Activated gamma-delta T cell treated with anti-CD3 and anti-CD28 coated beads, Interleukin-2, amount 50 U/mL, for 16 hours (primary cell): ENCODE results near the gene DHX34.
"Not testable (repeated sequence)": the region's sequence is repeated elsewhere in the genome, so short reads cannot be mapped to it uniquely, and the experiment has no call there.

Experiments used
- DNase-seq: peaks from one replicate; pipeline ENCODE4 v3.0.0-alpha.2; 2020; ENCODE audit warnings: low read depth

The DHX34 gene, protein sequence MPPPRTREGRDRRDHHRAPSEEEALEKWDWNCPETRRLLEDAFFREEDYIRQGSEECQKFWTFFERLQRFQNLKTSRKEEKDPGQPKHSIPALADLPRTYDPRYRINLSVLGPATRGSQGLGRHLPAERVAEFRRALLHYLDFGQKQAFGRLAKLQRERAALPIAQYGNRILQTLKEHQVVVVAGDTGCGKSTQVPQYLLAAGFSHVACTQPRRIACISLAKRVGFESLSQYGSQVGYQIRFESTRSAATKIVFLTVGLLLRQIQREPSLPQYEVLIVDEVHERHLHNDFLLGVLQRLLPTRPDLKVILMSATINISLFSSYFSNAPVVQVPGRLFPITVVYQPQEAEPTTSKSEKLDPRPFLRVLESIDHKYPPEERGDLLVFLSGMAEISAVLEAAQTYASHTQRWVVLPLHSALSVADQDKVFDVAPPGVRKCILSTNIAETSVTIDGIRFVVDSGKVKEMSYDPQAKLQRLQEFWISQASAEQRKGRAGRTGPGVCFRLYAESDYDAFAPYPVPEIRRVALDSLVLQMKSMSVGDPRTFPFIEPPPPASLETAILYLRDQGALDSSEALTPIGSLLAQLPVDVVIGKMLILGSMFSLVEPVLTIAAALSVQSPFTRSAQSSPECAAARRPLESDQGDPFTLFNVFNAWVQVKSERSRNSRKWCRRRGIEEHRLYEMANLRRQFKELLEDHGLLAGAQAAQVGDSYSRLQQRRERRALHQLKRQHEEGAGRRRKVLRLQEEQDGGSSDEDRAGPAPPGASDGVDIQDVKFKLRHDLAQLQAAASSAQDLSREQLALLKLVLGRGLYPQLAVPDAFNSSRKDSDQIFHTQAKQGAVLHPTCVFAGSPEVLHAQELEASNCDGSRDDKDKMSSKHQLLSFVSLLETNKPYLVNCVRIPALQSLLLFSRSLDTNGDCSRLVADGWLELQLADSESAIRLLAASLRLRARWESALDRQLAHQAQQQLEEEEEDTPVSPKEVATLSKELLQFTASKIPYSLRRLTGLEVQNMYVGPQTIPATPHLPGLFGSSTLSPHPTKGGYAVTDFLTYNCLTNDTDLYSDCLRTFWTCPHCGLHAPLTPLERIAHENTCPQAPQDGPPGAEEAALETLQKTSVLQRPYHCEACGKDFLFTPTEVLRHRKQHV

DNA sequence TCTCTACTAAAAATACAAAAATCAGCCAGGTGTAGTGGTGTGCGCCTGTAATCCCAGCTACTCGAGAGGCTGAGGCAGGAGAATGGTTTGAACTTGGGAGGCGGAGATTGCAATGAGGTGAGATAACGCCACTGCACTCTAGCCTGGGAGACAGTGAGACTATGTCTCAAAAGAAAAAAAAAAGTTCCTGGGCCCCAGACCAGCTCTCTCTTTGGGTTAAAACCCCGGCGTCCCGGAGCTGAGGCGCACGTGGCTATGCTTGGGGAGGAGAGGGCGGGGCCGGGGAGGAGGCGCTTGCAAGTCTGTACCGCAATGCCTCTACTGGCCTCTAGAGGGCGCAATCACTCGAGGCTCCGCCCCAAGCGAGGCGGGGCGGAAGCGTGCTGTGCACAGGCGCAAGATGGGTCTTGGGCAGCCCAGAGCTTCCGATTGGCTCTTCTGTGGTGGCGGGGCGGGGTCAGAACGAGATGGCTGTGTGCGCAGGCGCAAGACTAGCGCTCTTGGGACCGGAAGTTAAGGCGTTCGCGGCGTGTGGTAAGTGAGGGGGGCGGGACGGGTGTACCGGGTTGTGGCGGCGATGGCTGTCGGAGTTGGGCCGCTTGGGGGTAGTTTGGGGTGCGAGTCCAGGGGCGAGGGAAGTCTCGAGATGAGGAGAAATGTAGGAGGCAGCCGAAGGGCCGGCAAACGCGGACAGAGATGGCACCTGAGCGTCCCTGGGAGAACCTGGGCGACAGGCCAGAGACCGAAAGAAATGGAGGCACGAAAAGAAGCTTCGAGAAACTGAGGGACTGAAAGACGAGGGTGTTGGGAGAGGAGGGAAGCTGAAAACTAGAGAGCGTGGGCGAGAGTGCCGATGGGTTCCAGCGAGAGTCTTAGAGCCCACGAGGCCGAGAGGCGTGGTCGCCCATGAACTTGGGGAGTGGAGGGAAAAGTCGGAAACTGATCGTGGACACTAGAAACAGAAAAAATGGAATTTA is at the start of gene DHX34:
TSS of gene DHX34 (plus strand) at position 497 of the 977 bp plus-strand sequence. CDS start 3,716 bp downstream, outside the sequence.
- DNase-seq: peak; percentile 98

DNA sequence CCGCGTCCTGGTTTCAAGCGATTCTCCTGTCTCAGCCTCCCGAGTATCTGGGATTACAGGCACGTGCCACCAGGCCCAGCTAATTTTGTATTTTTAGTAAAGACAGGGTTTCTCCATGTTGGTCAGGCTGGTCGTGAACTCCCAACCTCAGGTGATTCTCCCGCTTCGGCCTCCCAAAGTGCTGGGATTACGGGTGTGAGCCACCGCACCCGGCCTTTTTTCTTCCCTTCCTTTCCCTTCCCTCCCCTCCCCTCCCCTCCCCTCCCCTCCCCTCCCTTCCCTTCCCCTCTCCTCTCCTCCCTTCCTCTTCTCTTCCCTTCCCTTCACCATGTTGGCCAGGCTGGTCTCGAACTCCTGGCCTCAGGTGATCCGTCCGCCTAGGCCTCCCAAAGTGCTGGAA is 48.2 kb upstream of the DHX34 start:
- not testable (repeated sequence) for DNase-seq

DNA sequence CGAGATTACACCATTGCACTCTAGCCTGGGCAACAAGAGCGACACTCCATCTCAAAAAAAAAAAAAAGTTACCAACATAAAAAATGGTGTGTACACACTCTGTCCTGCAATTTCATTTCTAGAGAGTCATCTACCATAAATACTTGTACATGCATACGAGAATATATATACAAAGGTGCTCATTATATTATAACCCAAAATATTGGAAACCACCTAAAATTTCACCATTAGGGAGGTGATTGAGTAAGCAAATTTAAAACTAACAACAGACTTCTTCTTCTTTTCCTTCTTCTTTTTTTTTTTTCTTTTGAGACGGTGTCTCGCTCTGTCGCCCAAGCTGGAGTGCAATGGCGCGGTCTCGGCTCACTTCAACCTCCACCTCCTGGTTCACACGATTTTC is 46.9 kb upstream of the DHX34 start:
- no peak for DNase-seq

DNA sequence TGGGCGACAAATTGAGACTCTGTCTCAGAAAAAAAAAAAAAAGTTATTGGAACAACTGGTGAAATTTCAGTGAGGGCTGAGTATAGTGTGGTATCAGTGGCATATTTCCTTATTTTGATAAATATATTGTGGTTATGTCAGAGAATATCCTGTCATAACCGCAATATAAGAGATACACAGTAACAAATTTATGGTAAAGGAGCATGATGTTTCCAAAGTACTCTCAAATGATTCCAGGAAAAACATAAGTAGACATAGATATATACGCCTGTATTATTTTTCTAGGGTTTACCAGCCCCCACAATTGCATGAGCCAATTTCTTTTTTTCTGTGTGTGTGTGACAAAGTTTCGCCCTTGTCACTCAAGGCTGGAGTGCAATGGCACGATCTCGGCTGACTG is 45.1 kb upstream of the DHX34 start:
- DNase-seq: no peak

DNA sequence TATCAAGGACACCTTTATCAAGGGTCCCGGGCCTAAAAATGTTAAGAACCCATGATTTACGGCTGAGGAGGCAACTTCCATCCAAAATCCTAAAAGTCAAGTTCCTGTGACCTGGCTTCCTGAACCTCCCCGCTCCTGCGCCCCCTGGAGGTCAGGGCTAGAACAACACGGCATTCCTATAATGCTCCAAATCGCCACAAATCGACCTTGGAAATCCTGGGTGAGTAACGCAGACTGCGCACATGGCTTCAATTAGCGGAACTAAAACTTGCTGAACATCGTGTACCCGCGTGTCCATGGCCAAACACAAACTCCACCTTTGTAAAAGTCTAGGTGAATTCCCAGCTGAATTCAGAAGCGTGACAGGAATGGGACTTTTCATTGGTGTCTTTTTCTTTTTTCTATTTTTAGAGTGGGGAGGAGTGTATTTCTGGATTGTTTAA is 43.8 kb upstream of the DHX34 start:
- DNase-seq: peak; percentile 13

DNA sequence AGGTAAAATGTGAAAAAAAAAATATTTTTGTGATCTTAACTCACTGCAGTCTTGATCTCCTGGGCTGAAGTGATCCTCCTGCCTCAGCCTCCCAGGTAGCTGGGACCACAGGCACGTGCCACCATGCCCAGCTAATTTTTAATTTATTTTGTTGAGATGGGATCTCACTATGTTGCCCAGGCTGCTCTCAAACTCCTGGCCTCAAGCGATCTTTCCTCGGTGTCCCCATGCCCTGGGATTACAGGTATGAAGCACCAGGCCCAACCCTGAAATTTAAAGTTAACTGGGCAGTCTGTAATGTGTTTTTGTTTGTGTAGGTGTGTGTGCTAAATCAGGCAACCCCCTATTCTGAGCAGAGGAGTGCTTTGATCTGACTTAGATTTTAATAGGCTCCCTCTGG is 42.8 kb upstream of the DHX34 start:
- no peak for DNase-seq

DNA sequence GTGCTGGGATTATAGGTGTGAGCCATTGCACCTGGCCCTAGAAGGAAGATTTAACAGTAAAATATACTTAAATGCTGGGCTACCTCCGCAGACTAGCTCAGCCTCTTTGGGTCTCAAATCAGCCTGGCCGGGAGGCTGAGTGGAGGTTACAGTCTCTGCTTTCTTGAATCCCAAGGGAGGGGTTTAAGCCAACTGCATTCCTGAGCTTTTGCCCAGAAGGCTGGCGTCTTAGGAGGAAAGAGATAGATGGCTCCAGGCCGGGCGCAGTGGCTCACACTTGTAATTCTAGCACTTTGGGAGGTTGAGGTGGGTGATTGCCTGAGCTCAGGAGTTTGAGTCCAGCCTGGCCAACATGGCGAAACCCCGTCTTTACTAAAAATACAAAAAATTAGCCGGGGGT is 40.1 kb upstream of the DHX34 start:
- DNase-seq: no peak

DNA sequence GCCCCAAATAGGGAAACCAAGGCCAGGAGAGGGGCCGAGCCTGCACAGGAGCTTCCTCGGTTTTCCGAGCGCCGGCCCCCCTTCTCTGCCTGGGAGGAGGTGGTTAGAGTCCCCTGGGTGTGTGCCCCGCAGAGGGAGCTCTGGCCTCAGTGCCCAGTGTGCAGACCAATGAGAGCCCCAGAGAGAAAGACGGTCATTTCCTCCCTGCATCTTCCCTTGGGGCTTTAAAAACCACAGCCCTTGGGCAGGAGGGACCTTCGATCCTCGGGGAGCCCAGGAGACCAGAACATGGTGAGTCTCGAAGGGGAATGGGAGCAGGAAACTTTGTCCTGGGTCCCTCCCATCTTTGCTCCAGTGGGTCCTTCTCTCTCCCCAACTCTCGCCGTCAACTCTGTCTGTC is 39.5 kb upstream of the DHX34 start, which contains the start of gene C5AR1:
TSS of gene C5AR1 (plus strand) at position 254 of the 400 bp plus-strand sequence. CDS start at position 289, 35 bp downstream.
- DNase-seq: no peak

DNA sequence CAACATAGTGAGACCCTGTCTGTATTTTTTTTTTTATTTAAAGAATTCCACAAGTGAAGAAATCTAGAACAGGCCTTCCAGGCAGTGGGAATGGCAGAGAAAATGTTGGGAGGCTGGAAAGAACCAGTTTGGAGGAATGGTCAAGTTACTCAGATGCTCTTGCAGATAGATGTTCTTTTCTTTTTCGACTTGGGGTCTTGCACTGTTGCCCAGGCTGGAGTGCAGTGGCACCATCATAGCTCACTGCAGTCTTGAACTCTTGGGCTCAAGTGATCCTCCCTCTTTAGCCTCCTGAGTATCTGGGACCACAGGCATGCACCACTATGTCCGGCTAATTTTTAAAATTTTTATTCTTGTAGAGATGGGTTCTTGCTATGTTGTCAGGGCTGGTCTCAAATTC is 38.8 kb upstream of the DHX34 start:
- no peak for DNase-seq

DNA sequence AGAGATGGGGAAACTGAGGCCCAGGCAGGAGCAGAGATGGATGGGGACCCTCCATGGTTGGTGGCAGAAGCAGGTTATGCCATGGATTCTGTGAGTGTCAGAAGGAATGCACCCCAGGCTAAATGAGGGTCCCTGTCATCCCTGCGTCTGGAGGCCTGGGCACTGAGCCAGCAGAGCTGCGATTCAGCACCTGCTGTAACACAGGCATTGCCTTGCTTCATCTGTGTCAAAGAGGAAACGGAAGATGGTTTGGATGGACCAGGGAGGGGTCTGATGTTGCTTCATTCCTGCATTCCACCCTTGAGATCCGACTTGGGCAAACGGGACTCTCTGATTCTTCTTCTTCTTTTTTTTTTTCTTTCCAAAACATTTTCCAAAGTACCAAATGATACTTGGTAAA is 38.3 kb upstream of the DHX34 start:
- no peak for DNase-seq

DNA sequence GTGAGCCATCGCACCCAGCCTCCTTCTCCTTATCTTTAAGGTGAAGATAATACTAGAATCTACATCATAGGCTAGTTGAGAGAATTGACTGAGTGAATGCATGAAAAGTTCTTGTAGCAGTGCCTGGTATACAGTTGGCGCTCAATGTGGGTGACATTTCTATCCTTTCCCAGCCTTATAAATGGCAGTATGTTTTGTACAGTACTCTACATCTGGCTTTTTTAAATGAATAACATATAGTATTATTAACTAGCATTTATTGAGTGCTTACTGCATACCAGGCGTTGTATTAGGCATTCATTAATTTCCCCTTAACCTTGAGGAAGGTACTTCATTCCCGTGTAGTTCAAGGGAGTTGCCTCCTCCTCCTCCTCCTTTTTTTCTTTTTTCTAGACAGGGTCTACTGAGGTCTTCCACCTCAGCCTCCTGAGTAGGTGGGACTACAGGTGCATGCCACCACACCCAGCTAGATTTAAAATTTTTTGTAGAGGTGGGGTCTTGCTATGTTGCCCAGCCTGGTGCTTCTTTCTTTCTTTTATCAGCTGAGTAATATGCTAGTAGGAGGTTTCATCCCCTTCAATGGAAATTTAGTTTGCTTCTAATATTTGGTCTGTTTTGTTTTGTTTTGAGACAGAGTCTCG is 36.6 kb upstream of the DHX34 start:
- no peak for DNase-seq

DNA sequence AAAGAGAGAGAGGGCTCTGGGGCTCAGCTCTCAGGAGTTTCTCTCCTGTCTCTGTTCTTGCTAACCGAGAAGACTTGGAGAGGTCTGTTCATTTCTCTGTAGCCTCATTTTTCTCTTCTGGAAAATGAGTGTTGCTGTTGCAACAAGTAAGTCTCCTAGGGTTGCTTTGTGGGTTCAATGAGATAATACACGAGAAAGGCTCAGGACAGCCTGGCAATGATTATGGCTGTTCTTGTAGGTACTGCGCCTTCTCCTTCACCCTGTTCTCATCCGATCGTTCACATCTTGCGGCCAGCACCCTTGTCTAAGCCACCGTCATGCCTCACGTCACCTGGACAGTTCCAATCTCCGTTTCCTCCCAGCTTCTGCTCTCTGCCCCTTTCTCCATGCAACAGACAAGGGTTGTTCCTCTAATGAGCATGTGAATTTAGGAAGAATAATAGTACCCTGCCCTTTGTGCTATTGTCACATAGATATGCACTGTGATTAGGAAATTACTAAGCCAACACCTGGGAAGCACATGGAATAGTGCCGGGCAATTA is 35.3 kb upstream of the DHX34 start:
- DNase-seq: no peak

DNA sequence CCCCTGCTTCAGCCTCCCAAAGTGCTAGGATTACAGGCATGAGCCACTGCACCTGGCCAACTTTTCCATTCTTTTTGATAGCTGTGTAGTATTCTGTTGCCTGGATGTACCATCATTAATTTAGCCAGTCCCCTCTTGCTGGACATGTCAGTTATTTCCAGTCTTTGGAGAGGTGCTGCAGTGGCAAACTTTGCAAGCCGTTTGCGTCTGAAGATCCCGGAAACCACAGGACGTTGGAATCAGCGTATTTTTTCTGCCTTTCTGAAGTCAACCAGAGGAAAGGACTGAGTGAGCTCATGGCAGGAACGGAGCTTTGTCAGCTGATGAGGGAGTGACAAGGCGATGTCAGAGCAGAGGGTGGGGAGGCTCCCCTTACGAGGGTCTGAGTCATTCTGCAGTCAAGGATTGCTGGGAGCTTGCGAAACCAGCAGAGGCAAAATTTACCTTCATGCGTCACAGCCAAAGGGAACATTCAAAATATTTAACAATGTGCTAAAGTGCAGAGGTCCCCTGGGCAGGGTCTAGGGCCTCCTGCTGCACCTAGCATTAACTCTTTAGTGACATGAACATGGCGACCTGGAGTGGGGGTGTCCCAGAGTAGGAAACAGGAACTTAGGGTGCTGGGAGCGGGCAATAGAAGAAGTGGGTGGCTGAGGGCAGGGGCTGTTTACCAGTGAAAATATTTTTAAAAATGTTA is 33.8 kb upstream of the DHX34 start:
- DNase-seq: no peak

DNA sequence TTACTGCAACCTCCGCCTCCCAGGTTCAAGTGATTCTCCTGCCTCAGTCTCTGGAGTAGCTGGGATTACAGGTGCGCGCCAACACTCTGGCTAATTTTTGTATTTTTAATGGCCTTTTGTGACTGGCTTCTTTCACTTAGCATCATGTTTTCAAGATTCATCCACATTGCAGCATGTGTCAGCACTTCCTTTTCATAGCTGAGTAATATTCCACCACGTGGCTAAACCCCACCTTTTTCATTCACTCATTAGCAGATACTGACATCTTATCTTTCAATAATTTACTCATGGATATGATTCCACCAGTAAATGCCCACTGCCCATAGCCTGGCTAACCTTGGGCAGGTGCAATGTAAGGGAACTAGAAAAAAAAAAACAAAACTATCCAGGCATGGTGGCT is 32.6 kb upstream of the DHX34 start:
- DNase-seq: no peak

DNA sequence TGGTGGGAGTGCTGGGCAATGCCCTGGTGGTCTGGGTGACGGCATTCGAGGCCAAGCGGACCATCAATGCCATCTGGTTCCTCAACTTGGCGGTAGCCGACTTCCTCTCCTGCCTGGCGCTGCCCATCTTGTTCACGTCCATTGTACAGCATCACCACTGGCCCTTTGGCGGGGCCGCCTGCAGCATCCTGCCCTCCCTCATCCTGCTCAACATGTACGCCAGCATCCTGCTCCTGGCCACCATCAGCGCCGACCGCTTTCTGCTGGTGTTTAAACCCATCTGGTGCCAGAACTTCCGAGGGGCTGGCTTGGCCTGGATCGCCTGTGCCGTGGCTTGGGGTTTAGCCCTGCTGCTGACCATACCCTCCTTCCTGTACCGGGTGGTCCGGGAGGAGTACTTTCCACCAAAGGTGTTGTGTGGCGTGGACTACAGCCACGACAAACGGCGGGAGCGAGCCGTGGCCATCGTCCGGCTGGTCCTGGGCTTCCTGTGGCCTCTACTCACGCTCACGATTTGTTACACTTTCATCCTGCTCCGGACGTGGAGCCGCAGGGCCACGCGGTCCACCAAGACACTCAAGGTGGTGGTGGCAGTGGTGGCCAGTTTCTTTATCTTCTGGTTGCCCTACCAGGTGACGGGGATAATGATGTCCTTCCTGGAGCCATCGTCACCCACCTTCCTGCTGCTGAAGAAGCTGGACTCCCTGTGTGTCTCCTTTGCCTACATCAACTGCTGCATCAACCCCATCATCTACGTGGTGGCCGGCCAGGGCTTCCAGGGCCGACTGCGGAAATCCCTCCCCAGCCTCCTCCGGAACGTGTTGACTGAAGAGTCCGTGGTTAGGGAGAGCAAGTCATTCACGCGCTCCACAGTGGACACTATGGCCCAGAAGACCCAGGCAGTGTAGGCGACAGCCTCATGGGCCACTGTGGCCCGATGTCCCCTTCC is 28.9 kb upstream of the DHX34 start:
- DNase-seq: no peak

DNA sequence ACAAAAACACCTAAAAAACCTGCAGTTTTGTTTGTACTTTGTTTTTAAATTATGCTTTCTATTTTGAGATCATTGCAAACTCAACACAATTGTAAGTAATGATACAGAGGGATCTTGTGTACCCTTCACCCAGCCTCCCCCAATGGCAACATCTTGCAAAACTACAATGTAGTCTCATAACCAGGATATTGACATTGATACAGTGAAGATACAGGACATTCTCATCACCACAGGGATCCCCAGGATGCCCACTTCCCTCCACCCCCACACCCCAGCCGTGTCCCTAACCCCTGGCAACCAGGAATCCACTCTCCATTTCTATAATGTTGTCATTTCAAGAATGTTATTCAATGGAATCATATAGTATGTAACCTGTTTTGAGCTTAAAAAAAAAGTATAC is 27.5 kb upstream of the DHX34 start:
- DNase-seq: no peak

DNA sequence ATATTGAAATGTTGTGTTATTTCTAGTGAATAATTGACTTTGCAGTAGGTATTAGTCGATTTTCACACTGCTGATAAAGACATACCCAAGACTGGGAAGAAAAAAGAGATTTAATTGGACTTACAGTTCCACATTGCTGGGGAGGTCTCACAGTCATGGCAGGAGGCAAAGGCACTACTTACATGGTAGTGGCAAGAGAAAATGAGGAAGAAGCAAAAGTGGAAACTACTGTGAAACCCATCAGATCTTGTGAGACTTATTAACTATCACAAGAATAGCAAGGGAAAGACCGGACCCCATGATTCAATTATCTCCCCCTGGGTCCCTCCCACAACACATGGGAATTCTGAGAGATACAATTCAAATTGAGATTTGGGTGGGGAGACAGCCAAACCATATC is 27.1 kb upstream of the DHX34 start:
- DNase-seq: no peak

DNA sequence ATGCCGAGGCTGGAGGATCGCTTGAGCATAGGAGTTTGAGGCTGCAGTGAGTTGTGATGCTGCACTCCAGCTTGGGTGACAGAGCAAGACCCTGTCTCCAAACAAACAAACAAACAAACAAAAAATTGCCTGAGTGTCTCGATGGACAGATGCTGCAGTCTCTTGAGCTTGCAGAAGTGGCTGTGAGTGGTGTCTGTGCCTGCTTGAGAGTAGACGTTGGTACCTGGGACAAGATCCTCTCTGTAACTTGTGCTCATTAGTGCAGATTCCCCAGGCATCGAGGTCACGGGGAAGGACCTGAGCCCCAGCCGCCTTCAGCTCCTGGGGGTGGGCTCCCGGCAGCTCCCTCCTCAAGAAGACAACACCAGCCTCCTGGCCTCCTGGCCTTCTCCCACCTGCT is 25.7 kb upstream of the DHX34 start:
- DNase-seq: no peak

DNA sequence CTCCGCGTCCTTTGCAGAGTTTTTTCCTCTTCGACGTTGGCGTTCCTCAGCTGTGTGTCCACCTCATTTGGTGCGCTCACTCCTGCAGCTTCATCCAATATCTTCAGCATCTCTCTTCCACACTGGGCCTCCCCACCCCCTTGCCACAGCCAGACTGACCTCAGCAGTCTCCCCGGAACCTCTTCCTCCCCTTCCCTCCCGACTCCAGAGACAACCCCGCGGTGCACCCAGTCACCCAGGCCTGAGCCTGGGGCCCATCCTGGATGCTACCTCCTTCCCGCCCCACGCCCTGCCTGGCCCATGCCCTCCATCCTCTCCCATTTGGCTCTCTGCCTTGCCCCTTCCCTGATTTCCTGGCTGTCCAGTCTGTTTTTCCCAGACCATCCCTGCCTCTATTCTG is 25.2 kb upstream of the DHX34 start:
- no peak for DNase-seq
